Thymus (tissue), 11 donors: ENCODE measurements around the gene MGST2. TPM values are rescaled to one million over a fixed set of nuclear protein-coding genes. Genes with fewer than 3 reads are reported as not detected.
A peak's percentile ranks its signal among the peaks of the same experiment; 100 is the strongest.

Source experiments
- DNase-seq, 9 donors: peaks; one replicate each; pipeline ENCODE4 v3.0.0-alpha.2; 2013; ENCODE audit warnings: low spot score in 9 of 9, low read depth in 6 of 9, missing footprints in 1 of 9
- H3K27ac ChIP-seq, 2 donors: one replicate each; pipeline ENCODE4 v1.5.1; 2013; ENCODE audit warnings: control low read depth in 1 of 2, low read depth in 1 of 2, low read length in 1 of 2, mild to moderate bottlenecking in 1 of 2, moderate library complexity in 1 of 2
- H3K27me3 ChIP-seq, 2 donors: one replicate each; pipeline ENCODE4 v1.5.1; 2013; ENCODE audit warnings: low read length in 1 of 2; ENCODE audit not compliant: control insufficient read depth in 2 of 2, insufficient read depth in 1 of 2
- H3K36me3 ChIP-seq, 2 donors: one replicate each; pipeline ENCODE4 v1.5.1; 2013; ENCODE audit warnings: low read length in 1 of 2, mild to moderate bottlenecking in 1 of 2, moderate library complexity in 1 of 2; ENCODE audit not compliant: control insufficient read depth in 2 of 2, insufficient read depth in 2 of 2
- H3K4me1 ChIP-seq, 2 donors: one replicate each; pipeline ENCODE4 v1.5.1; 2013; ENCODE audit warnings: low read length in 2 of 2; ENCODE audit not compliant: control insufficient read depth in 2 of 2, insufficient read depth in 2 of 2
- H3K4me3 ChIP-seq, 2 donors: one replicate each; pipeline ENCODE4 v1.5.1; 2013; ENCODE audit warnings: low read length in 2 of 2, control low read depth in 1 of 2, mild to moderate bottlenecking in 1 of 2
- H3K9me3 ChIP-seq, 2 donors: one replicate each; pipeline ENCODE4 v1.5.1; 2013; ENCODE audit warnings: low read length in 1 of 2, mild to moderate bottlenecking in 1 of 2; ENCODE audit not compliant: control insufficient read depth in 2 of 2, insufficient read depth in 1 of 2
- WGBS: extraction: QIAGEN DNeasy Blood & Tissue Kit; methylation state at CpG from one replicate; pipeline ENCODE4 v1.1.7; 2013; 5-methylcytosine and 5-hydroxymethylcytosine counted together
- polyA plus RNA-seq: library from polyadenylated mRNA; stranded (reverse); fragments of 200-250 nt; gene quantifications from one replicate; pipeline ENCODE4 v1.2.3, GENCODE V29; 2013
- total RNA-seq: library from RNA; stranded (reverse); fragments of 120-200 nt; gene quantifications from one replicate; pipeline ENCODE4 v1.2.4, GENCODE V29; 2013
- donor health status: healthy.

Gene MGST2
- total and polyA plus RNA-seq, 2 donors: 38.4 to 88.2 TPM

DNA sequence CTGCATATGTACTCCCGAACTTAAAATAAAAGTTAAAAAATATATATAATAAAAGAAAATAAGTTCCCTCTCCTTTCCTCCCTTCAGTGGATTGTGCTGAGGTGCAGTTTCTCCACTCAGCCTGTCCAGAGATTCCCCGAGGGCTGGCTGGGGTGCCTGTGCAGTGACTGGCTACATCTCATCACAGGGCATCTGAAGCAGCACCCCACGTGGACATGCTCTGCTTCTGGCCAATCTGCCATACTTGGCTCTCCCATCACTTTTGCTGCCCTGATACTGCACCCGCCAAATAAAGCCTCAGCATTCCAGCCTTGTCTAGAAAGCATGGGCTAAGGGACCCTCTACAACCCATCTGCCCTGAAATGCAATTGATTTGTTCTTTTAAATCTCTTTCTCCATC is 11.1 kb upstream of the MGST2 start:
- peaks cover 7 to 23% of the 10 kb centered on the region in 2 donors for H3K4me1 ChIP-seq
- no peaks in the 10 kb centered on the region for H3K9me3 ChIP-seq
- no peak for DNase-seq
- no peaks in the 10 kb centered on the region for H3K27me3 ChIP-seq
- no peak overlapping the region for H3K27ac ChIP-seq
- 96% methylated on average over 4 of the region's 4 CpGs for WGBS
- H3K36me3 ChIP-seq: no peaks in the 10 kb centered on the region
- no peak overlapping the region for H3K4me3 ChIP-seq

DNA sequence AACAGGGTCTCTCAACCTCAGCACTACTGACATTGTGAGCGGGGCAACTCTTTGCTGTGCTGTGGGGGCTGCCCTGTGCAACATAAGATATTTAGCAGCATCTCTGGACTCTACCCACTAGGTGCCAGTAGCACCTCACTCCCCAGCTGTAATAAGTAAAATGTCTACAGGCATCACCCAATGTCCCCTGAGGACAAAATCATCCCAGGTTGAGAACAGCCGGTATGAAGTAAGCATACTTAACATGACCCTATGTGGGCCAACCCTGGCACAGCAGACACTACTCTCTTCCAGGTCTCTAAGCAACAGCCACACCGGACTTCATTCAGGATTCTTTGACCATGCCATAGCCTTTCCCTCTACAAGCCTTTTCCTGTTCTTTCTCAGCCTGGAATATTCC is 10.5 kb upstream of the MGST2 start:
- Histone ChIP-seq H3K36me3 (no peaks in the 10 kb centered on the region), H3K4me3 (no peak overlapping the region), H3K27me3 (no peaks in the 10 kb centered on the region), H3K4me1 (peaks cover 7 to 23% of the 10 kb centered on the region in 2 donors), H3K9me3 (no peaks in the 10 kb centered on the region), H3K27ac (no peak overlapping the region)
- DNase-seq: peak in 2 of 9 donors; percentile 14 to 40
- 88% methylated on average over 3 of the region's 3 CpGs for WGBS

DNA sequence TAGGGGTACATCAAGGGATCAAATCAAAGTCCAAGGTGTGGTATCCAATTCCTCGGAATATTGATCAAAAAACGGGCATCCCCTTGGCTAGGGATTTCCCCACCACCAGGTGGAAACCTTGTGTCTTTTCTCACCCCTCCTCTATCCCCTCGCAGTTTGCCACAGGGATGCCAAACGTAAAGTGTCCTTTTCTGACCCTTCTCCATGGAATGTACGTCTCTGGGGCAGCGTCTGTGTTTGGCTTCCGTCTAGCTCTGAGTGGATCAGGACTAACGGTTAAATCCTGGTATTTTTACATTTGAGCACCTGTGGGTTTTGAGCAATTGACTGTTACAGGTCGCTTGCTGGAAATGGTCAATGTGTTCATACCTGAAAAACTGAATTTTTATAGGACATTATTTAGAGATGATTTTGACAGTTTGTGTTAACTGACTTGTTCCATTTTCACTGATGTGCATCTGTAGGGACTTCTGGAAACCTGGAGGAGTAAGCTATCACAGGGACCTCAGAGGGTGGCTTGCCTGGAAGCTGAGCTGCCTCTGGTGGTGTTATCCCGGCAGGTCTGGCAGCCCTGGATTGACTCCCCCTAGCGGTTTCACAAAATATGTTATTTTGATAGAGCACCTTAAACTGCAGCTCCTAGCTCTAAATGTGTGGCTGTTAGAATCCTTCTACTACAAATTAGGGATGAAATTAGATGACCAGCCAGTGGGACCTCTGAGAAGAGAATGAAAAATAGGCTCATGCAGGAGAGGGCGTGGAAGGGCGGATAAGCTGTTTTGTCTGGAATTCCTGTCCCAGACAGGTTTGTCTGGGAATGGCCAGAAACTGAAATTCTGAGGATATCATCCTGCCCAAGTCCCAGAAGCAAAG is 8.8 kb upstream of the MGST2 start:
- H3K36me3 ChIP-seq: no peaks in the 10 kb centered on the region
- peak in 6 of 9 donors; percentile 35 to 79 (median 61) for DNase-seq
- H3K9me3 ChIP-seq: no peaks in the 10 kb centered on the region
- H3K4me1 ChIP-seq: peaks cover 7 to 18% of the 10 kb centered on the region in 2 donors
- WGBS: 47% methylated on average over 13 of the region's 13 CpGs
- peak overlapping the region in 1 of 2 donors; percentile 82 for H3K27ac ChIP-seq
- H3K4me3 ChIP-seq: no peak overlapping the region
- H3K27me3 ChIP-seq: no peaks in the 10 kb centered on the region

DNA sequence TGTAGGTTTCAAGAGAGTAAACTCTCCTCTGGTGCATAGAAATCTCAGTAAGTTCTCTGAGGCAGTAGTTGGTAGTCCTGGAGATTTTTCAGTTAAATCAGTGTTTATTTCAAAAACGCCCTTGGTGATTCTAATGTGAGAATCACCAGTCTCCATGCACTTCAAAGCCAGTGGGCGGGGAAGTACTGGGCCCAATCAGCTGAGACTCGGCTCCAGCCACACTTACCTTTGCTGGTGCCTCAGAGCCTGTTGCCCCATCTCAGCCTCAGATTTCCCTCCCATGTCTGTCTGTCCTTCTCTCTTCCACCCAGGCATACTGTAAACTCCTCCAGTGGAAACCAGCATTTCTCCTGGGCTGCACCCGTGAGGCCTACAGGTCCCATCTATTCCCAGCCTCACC is 7.4 kb upstream of the MGST2 start:
- Histone ChIP-seq H3K27ac (peak overlapping the region; percentile 63 to 70), H3K4me3 (no peak overlapping the region)
- 92% methylated on average over 4 of the region's 4 CpGs for WGBS

DNA sequence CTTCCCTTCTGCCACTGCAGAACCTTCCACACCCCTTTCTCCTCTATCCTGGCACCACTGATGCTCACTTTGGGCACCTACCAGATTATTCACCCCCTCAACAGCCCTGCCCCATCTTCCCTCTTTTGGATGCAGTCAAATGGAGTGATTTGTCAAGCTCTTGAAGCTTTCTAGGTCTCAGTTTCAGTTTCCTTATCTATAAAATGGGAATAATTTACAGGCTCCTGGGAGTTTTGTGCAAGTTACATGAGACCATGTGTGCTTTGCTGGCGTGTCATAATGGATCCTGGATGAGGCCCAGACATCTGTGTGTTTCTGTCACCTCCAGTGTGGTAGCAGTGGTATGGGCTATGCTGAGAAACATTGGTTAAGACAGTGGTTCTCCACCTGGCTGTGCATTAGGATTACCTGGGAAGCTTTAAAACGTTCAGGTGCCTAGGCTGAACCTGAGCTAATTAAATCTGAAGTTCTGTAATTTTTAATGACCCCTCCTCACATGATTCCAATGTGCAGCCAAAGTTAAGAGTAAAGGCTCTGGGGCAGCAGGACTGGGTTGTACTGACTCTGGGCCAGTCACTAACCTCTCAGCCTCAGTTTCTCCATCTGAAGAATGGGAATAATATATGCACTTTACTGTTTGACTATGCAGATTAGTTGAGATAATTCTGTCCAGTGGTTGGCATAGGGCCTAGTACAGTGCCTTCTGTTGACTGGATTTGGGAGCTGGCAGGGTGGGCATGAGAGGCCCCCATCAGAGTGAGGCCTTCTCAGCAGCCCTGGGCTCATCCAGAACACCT is 6.8 kb upstream of the MGST2 start:
- Histone ChIP-seq H3K27me3 (no peaks in the 10 kb centered on the region), H3K27ac (peak overlapping the region in 1 of 2 donors; percentile 63)

More for the DNA sequence above, 7.4 kb upstream of the MGST2 start:
- Histone ChIP-seq H3K4me1 (peaks cover 7 to 18% of the 10 kb centered on the region in 2 donors), H3K36me3 (no peaks in the 10 kb centered on the region), H3K27me3 (no peaks in the 10 kb centered on the region), H3K9me3 (no peaks in the 10 kb centered on the region)
- DNase-seq: no peak

DNA sequence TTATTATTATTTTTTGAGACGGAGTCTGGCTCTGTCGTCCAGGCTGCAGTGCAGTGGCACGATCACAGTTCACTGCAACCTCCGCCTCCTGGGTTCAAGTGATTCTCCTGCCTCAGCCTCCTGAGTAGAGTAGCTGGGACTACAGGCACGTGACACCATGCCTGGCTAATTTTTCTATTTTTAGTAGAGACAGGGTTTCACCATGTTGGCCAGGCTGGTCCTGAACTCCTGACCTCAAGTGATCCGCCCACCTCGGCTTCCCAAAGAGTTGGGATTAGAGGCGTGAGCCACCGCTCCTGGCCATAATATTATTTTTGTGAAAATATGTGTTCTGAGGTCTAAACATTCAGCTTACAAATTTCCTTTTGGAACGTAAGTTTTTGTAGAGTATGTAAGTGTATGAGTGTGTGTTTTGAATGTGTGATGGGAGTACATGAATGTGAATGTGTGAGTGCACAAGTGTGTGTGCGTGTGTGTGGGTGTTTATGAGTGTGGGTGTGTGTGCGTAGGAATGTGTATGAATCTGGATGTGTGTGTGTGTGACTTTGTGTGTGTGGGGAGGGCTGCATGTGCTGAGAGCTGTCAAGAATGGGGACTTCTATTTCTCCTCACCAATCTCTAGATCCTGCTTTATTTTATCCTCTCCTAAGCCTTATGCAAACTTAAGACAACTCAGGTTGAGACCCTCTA is 5.7 kb upstream of the MGST2 start:
- H3K4me1 ChIP-seq: peaks cover 7 to 20% of the 10 kb centered on the region in 2 donors
- H3K27ac ChIP-seq: no peak overlapping the region
- H3K9me3 ChIP-seq: no peaks in the 10 kb centered on the region
- H3K27me3 ChIP-seq: no peaks in the 10 kb centered on the region
- DNase-seq: no peak
- no peak overlapping the region for H3K4me3 ChIP-seq
- 98% methylated on average over 12 of the region's 12 CpGs for WGBS
- H3K36me3 ChIP-seq: no peaks in the 10 kb centered on the region

More for the DNA sequence above, 6.8 kb upstream of the MGST2 start:
- Histone ChIP-seq H3K4me3 (no peak overlapping the region), H3K36me3 (no peaks in the 10 kb centered on the region), H3K9me3 (no peaks in the 10 kb centered on the region), H3K4me1 (peaks cover 7 to 18% of the 10 kb centered on the region in 2 donors)
- WGBS: 98% methylated on average over 2 of the region's 2 CpGs
- DNase-seq: no peak

DNA sequence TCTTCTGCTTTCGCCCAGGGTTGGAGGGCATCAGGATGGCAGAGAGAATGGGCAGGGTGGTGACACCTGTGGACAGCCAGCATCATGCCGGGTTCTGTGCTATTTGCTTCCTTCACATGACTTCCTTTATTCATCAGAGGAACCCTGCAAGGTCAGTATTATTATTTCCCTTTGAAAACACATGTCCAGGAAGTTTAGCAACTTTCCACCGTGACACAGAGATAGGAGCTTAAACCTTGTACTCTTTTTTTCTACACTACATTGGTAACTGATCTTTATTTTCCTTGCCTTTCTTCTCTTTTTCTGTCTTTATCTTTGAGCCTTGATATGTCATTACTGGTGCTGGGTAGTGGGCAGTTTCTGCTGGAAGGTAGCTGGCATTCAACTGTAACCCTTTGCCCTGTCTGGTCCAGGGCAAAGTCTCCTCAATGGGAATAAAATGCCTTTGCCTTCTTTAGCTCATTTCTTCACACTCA is 5.0 kb upstream of the MGST2 start:
- no peaks in the 10 kb centered on the region for H3K9me3 ChIP-seq
- no peaks in the 10 kb centered on the region for H3K36me3 ChIP-seq
- WGBS: 63% methylated on average over 3 of the region's 3 CpGs
- H3K27ac ChIP-seq: no peak overlapping the region
- H3K4me3 ChIP-seq: no peak overlapping the region
- DNase-seq: no peak
- H3K4me1 ChIP-seq: peaks cover 10 to 26% of the 10 kb centered on the region in 2 donors
- no peaks in the 10 kb centered on the region for H3K27me3 ChIP-seq

DNA sequence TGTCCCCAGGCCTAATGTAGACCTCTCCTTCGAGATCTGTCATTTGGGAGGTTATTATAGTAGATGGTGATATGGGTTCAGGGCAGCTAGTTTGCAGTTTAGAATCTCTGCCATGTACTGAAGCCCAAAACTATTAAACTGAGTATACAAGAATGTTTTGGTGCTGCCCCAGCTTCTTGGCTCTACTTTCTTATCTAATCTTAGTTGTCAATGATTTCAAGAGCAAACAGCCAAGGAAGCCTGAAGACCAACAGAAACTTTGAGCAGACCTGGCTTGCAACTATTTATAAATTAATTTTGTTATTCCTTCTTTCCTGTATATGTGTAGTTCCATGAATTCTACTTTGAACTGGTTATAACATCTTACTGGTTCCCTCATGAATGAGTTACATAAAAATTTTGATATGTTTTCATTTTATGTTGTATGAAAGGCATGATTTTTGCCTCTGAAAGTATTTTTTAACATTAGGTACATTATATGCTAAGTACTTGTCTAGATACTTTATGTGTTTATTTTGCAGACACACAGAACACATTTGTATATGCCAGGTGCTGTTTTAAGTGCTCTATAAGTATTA is 2.0 kb upstream of the MGST2 start:
- Histone ChIP-seq H3K9me3 (no peaks in the 10 kb centered on the region), H3K4me3 (no peak overlapping the region), H3K4me1 (peaks cover 3 to 30% of the 10 kb centered on the region in 2 donors), H3K36me3 (no peaks in the 10 kb centered on the region), H3K27ac (no peak overlapping the region), H3K27me3 (no peaks in the 10 kb centered on the region)
- no peak for DNase-seq
- WGBS: 98% methylated on average over 1 of the region's 1 CpG
